Vagina (tissue), 2 donors: Measurements from ENCODE around the gene SLC35E4.

Source experiments
- POLR2A ChIP-seq, 2 donors: fragments of 450-650 bp; IDR thresholded peaks; one replicate each; pipeline ENCODE4 v1.6.1; 2017; ENCODE audit warnings: antibody characterized with exemption in 2 of 2, mild to moderate bottlenecking in 2 of 2, moderate library complexity in 2 of 2
- TF ChIP-seq, protein P1 (sequence below), 3 experiments: fragments of 450-650 bp in 2 of 3; fragments of 200-600 bp in 1 of 3; sonication (generic) in 1 of 3; IDR thresholded peaks; one replicate each; pipeline ENCODE4 v1.5.1; 2017 to 2019; ENCODE audit warnings: antibody characterized with exemption in 3 of 3, mild to moderate bottlenecking in 2 of 3, moderate library complexity in 2 of 3

DNA sequence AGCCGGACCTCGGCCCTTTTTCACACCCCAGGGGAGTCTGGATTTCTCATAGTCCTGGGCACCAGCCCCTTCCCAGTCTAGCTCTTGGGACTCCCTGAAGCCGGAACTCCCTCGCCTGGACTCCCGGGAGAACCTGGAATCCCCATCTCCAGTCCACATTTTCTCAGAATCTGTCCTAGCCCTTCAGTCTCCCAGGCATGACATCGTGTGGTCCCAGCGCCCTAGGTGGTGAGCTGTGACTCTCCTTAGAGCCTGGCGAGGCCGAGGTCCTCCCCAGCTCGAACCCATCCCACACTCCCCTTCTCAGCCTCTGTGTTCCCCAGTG lies 32.8 kb downstream of the SLC35E4 start:
- TF ChIP-seq, protein P1, sequence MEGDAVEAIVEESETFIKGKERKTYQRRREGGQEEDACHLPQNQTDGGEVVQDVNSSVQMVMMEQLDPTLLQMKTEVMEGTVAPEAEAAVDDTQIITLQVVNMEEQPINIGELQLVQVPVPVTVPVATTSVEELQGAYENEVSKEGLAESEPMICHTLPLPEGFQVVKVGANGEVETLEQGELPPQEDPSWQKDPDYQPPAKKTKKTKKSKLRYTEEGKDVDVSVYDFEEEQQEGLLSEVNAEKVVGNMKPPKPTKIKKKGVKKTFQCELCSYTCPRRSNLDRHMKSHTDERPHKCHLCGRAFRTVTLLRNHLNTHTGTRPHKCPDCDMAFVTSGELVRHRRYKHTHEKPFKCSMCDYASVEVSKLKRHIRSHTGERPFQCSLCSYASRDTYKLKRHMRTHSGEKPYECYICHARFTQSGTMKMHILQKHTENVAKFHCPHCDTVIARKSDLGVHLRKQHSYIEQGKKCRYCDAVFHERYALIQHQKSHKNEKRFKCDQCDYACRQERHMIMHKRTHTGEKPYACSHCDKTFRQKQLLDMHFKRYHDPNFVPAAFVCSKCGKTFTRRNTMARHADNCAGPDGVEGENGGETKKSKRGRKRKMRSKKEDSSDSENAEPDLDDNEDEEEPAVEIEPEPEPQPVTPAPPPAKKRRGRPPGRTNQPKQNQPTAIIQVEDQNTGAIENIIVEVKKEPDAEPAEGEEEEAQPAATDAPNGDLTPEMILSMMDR (IDR thresholded peaks at IDR 0.05): no peak
- no peak for TF ChIP-seq POLR2A (IDR thresholded peaks at IDR 0.05)
